Measurements from ENCODE around the gene HMGCL.

- TF ChIP-seq EZH2 (IDR thresholded peaks at IDR 0.05; ENCODE audit: low read length, unreplicated experiment) (no peak), CTCF (conservative IDR thresholded peaks at IDR 0.05; ENCODE audit: low read depth, low read length) (no peak)
Measured at GRCh38 chr1:23862640-23863039, 37.4 kb upstream of the HMGCL start.

Data from PC-3 (cell line).